ENCODE measurements around the gene TMEM109.

DNA sequence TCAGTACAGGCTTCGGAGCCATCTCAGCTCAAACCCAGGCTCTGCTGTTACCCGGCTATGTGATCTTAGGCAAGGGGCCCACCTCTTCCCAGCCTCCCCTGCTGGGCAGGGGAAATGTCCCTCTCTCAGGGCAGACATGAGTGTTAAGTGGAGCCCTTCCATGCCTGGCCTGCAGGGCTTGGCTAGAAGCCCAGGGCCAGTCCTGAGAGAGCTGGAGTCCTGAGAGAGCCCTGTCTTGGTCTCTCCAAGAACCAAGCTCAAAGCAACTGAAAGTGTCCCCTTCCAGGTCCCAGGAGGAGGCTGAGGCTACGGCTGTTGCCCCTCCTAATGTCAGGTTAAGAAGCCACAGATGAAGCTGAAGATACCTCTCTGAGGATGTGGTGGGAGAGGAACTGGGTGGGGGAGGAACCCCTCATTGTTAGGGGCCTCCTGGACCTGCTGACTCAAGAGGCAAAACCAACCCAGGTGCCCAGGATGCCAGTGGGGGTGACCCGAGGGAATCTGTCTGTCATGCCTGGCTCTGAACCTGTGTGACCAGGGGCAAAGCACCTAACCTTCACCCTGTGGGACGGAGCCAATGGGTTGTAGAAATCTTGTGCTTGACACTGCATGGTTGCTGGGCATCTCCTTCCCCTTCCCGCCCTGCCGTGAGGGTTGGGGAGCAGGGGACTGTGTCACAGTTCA lies 42.4 kb upstream of the TMEM109 start:
- TF ChIP-seq POLR2AphosphoS5 (IDR thresholded peaks at IDR 0.05) (no peak), CTCF (IDR thresholded peaks at IDR 0.05) (no peak)
